HG03457 (cell line): ENCODE data around the gene SLC18A2.

Experiments
- ATAC-seq: cut with Tn5 transposase; IDR thresholded peaks from one replicate; pipeline ENCODE4 v1.9.1; 2021; ENCODE audit warnings: moderate number of reproducible peaks; ENCODE audit not compliant: unreplicated experiment

The SLC18A2 gene

GRCh38 chr10:117311261-117311660, 70.3 kb downstream of the SLC18A2 start:
- no peak for ATAC-seq

- no peak for ATAC-seq
These were observed 71.5 kb downstream of the SLC18A2 start for GRCh38 chr10:117312430-117312829.

- no peak for ATAC-seq
These were observed 72.7 kb downstream of the SLC18A2 start for GRCh38 chr10:117313641-117314040.

GRCh38 chr10:117316701-117317100, 75.8 kb downstream of the SLC18A2 start:
- ATAC-seq = no peak

- no peak for ATAC-seq
These were observed 78.0 kb downstream of the SLC18A2 start for GRCh38 chr10:117318909-117319308.

GRCh38 chr10:117320050-117320665, 79.2 kb downstream of the SLC18A2 start:
- no peak for ATAC-seq

- no peak for ATAC-seq
These were observed 81.3 kb downstream of the SLC18A2 start for GRCh38 chr10:117322260-117322659.

- no peak for ATAC-seq
These were observed 83.5 kb downstream of the SLC18A2 start for GRCh38 chr10:117324367-117324766.

- ATAC-seq = no peak
These were observed 86.3 kb downstream of the SLC18A2 start for GRCh38 chr10:117327262-117327661.
